Omental fat pad (tissue), 4 donors: ENCODE results near the gene CXCL16. TPM values are rescaled to one million over a fixed set of nuclear protein-coding genes. Genes with fewer than 3 reads are reported as not detected.
A peak's percentile ranks its signal among the peaks of the same experiment; 100 is the strongest.
"Not testable (repeated sequence)": the region's sequence is repeated elsewhere in the genome, so short reads cannot be mapped to it uniquely, and the experiment has no call there.

Experiments
- ATAC-seq: fragments of 150-250 bp; one replicate; pipeline ENCODE4 v1.9.1; 2016; ENCODE audit warnings: mild to moderate bottlenecking, moderate library complexity; ENCODE audit not compliant: low FRiP score
- DNase-seq: peaks from one replicate; pipeline ENCODE4 v3.0.0-alpha.2; 2019; ENCODE audit warnings: low spot score
- total RNA-seq, 4 donors: library from RNA; depleted of rRNA; stranded (reverse); fragments of >200 nt; gene quantifications; one replicate each; pipeline ENCODE4 v1.1.0, GENCODE V29; 2016
- TF ChIP-seq, protein P1 (sequence below), 3 donors: fragments of 450-650 bp; IDR thresholded peaks; one replicate each; pipeline ENCODE4 v1.5.1; 2016 to 2017; ENCODE audit warnings: antibody characterized with exemption in 3 of 3, mild to moderate bottlenecking in 3 of 3, moderate library complexity in 2 of 3

The CXCL16 gene
- total RNA-seq, 4 donors from 2014 or later = 16.6 to 92.1 (median 26.5) TPM

DNA sequence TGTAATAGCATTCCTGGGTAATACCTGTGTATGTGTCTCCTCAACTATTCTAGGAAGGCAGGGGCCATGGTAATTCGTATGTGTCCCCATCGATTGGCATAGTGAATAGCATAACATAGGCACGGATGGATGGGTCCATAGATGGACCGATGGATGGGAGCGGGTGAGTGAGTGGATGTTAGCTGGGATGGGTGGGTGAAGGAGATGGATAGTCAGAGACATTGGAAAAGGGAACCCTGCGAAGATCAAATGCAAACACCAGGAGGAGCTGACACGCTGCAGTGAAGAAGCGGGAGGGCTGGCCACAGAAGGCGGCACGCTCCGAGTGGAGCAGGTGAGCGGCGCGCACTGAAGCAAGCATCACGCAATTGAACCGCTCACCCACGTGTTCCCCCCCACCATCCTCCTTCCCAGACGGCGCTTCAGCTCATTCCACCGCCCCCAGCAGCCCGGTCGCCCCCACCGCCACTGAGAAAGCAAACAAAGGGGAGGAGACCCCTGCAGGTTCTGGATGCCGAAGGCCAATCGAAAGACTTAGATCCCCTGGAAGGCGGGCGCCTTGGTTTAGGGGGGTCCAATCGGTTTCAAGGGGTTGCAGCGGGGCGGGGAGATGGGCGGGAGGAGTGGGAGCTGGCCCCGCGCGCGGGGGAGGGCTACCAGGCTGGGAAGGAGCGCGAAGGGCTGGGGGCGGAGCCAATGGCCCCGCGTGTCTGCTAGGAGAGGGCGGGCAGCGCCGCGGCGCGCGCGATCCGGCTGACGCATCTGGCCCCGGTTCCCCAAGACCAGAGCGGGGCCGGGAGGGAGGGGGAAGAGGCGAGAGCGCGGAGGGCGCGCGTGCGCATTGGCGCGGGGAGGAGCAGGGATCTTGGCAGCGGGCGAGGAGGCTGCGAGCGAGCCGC lies 29.7 kb downstream of the CXCL16 start, which contains the start of gene ARRB2:
TSS of gene ARRB2 (plus strand) at position 839 of the 899 bp plus-strand sequence. CDS start 90 bp downstream, outside the sequence.
- TF ChIP-seq, protein P1, sequence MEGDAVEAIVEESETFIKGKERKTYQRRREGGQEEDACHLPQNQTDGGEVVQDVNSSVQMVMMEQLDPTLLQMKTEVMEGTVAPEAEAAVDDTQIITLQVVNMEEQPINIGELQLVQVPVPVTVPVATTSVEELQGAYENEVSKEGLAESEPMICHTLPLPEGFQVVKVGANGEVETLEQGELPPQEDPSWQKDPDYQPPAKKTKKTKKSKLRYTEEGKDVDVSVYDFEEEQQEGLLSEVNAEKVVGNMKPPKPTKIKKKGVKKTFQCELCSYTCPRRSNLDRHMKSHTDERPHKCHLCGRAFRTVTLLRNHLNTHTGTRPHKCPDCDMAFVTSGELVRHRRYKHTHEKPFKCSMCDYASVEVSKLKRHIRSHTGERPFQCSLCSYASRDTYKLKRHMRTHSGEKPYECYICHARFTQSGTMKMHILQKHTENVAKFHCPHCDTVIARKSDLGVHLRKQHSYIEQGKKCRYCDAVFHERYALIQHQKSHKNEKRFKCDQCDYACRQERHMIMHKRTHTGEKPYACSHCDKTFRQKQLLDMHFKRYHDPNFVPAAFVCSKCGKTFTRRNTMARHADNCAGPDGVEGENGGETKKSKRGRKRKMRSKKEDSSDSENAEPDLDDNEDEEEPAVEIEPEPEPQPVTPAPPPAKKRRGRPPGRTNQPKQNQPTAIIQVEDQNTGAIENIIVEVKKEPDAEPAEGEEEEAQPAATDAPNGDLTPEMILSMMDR (IDR thresholded peaks at IDR 0.05) = peak in 1 of 3 donors; percentile 24
- peak; percentile 92 for ATAC-seq
- DNase-seq = peak; percentile 92

DNA sequence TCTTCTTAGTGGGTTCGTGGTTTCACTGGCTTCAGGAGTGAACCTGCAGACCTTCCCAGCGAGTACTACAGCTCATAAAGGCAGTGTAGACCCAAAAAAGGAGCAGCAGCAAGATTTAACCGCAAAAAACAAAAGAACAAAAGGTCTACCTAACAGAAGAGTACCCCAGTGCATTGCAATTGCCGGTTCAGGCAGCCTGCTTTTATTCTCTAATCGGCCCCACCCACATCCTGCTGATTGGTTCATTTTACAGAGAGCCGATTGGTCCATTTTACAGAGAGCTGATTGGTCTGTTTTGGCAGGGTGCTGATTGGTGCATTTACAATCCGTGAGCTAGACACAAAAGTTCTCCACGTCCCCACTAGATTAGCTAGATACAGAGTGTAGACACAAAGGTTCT lies 31.3 kb downstream of the CXCL16 start:
- TF ChIP-seq, protein P1 (IDR thresholded peaks at IDR 0.05) = no peak
- DNase-seq = no peak

DNA sequence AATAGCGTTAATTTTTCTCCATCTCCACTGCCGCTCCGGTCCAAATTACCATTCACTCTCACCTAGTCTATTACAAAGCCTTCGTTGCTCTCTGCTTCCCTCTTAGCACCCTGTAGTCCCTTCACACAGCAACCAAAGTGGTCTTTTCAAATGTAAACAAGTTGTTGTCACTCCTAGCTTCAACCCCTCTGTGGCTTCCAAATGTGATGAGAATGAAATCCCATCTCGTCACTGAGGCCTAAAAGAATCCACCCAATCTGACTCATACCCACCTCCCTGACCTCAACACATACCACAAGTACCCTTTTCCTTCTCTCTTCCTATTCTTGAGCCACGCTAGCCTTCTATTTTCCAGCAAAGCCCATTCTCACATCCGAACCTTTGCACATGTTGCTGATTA lies 33.6 kb downstream of the CXCL16 start:
- TF ChIP-seq, protein P1 (IDR thresholded peaks at IDR 0.05) = no peak
- ATAC-seq (no peak), DNase-seq (no peak)

More for the DNA sequence above, 31.3 kb downstream of the CXCL16 start:
- ATAC-seq = no peak

DNA sequence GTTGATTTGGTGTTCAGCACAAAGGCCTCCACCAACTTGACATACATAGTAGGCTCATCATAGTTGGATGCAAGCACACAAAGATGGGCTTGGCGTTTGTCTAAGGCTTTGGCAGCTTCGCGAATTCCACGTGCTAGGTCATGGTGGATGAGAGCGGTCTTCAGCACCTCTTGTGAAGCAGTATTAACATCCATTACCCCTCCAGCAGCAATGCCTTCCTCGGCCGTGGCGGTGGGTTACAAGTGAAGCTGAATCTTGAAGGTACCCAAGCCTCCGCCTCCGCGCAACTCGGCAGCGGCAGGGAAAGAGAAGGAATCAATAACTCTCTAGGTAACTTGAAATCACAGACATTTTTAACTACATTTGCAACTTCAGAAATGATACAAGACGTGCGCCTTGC lies 34.7 kb downstream of the CXCL16 start:
- DNase-seq (no peak), ATAC-seq (no peak)
- TF ChIP-seq, protein P1 (IDR thresholded peaks at IDR 0.05) = no peak

DNA sequence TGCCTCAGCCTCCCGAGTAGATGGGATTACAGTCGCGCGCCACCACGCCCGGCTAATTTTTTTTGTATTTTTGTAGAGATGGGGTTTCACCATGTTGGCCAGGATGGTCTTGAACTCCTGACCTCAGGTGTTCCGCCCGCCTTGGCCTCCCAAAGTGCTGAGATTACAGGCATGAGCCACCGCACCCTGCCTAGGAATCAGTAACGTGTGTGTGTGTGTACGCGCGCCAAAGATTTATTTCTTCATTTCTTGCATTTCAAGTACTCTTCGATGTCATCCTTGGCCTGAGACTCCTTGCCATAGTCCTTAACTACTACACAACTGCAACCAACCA lies 35.2 kb downstream of the CXCL16 start:
- ATAC-seq, DNase-seq: not testable (repeated sequence)

DNA sequence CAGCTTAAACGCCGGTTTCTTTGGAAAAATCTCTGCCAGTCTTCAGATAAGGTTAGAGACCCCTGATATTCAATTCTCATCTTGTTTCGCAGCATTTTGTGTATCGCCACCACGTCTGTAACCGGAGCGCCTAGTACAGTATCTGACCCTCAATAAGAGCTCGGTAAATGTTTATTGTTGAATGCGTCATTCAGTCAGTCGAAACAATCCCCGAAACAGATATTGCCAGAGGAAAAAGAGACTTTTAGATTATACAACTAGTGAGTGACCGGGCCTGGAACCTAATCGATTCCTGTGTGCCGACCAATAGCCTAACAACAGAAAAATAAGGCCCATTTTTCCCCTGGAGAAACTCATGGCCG lies 36.4 kb downstream of the CXCL16 start:
- DNase-seq = no peak
- TF ChIP-seq, protein P1 (IDR thresholded peaks at IDR 0.05) = no peak
- no peak for ATAC-seq

DNA sequence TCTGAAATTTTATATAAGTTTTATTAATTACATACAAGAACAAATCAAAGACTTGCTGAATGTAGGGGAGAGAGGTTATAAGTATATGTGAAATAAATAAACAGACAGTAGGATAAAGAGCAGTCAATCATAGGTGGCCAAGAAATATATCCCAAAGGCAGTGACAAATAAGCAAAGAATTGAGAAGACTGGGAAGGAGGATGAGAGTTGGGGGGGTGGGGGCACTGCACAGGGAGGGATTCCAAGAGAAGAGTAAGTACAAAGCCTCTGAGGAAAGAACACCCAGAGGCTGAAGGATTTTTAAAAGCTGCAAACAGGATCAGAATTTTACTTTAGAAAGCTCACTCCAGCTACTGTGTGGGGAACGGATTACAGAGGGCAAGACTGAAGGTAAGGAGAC lies 38.6 kb downstream of the CXCL16 start:
- TF ChIP-seq, protein P1 (IDR thresholded peaks at IDR 0.05) = no peak
- ATAC-seq = no peak
- DNase-seq = no peak

DNA sequence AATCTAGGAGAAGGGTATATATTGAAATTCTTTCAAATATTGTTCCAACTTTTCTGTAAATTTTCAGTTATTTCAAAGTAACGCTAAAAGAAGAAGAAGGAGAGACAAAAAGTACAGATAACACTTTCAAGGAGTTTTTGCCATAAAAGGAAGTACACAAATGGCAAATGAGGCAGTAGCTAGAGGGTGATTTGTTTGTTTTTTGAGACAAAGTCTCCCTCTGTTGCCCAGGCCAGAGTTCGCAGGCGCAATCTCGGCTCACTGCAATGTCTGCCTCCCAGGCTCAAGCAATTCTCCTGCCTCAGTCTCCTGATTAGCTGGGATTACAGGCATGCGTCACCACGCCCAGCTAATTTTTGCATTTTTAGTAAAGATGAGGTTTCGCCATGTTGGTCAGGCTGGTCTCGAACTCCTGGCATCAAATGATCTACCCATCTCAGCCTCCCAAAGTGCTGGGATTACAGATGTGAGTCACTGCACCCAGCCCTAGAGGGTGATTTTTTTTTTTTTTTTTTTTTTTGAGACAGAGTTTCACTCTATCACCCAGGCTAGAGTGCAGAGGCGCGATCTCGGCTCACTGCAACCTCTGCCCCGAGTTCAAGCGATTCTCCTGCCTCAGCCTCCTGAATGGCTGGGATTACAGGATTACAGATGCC lies 40.2 kb downstream of the CXCL16 start:
- DNase-seq, ATAC-seq: not testable (repeated sequence)
